Measurements from ENCODE around the gene ACSL3.

DNA sequence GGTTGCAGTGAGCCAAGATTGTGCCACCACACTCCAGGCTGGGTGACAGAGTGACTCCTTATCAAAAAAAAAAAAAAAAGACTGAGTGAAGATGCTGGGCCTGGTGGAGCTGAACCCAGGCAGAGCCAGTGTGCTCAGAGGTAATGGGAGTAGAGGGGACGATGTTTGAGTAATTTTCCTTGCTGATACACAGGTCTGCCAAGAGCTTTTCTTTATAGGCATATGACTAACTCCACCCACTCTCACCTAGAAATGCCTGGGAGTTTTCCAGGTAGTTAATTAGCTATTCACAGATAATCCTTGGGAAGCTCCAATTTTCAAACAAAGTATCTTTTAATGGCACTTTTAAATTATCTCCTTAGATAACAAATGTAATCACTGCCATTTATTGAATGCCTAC, 33.4 kb upstream of the ACSL3 start:
- TF ChIP-seq ZFX (IDR thresholded peaks at IDR 0.05; ENCODE audit: borderline replicate concordance), result no peak
- TF ChIP-seq, protein P1, sequence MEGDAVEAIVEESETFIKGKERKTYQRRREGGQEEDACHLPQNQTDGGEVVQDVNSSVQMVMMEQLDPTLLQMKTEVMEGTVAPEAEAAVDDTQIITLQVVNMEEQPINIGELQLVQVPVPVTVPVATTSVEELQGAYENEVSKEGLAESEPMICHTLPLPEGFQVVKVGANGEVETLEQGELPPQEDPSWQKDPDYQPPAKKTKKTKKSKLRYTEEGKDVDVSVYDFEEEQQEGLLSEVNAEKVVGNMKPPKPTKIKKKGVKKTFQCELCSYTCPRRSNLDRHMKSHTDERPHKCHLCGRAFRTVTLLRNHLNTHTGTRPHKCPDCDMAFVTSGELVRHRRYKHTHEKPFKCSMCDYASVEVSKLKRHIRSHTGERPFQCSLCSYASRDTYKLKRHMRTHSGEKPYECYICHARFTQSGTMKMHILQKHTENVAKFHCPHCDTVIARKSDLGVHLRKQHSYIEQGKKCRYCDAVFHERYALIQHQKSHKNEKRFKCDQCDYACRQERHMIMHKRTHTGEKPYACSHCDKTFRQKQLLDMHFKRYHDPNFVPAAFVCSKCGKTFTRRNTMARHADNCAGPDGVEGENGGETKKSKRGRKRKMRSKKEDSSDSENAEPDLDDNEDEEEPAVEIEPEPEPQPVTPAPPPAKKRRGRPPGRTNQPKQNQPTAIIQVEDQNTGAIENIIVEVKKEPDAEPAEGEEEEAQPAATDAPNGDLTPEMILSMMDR (IDR thresholded peaks at IDR 0.05), result no peak
